HepG2 (cell line): ENCODE data around the gene XXYLT1. TPM values are rescaled to one million over a fixed set of nuclear protein-coding genes. Genes with fewer than 3 reads are reported as not detected.

Experiments used
- GTF3A ChIP-seq: sonication (generic); formaldehyde crosslinking; conservative IDR thresholded peaks from 2 replicates; pipeline ENCODE4 v1.4.0; 2020; ENCODE audit warnings: mild to moderate bottlenecking, missing genetic modification reagents
- KDM5B ChIP-seq: sonication (generic); formaldehyde crosslinking; IDR thresholded peaks from 2 replicates; pipeline ENCODE4 v1.4.0; 2020; ENCODE audit warnings: missing genetic modification reagents, mild to moderate bottlenecking, borderline replicate concordance
- MAF1 ChIP-seq: sonication (generic); formaldehyde crosslinking; IDR thresholded peaks from 2 replicates; pipeline ENCODE4 v1.5.0; 2020; ENCODE audit warnings: missing genetic modification reagents, borderline replicate concordance
- MIXL1 ChIP-seq: IDR thresholded peaks from 2 replicates; pipeline ENCODE4 v1.6.1; 2016
- MYNN ChIP-seq: sonication (generic); formaldehyde crosslinking; IDR thresholded peaks from 2 replicates; pipeline ENCODE4 v1.4.0; 2020; ENCODE audit warnings: mild to moderate bottlenecking, low read depth, missing genetic modification reagents
- NCOA2 ChIP-seq: sonication (generic); formaldehyde crosslinking; IDR thresholded peaks from 2 replicates; pipeline ENCODE4 v1.8.0; 2022; ENCODE audit warnings: inconsistent platforms
- NR2C2 ChIP-seq: sonication (generic); formaldehyde crosslinking; IDR thresholded peaks from 2 replicates; pipeline ENCODE4 v1.4.0; 2020; ENCODE audit warnings: missing genetic modification reagents, mild to moderate bottlenecking, moderate library complexity, borderline replicate concordance
- NR2F6 ChIP-seq, 2 experiments: IDR thresholded peaks; 2 replicates each; pipeline ENCODE4 v1.6.1; 2016; ENCODE audit warnings: antibody characterized with exemption in 1 of 2, mild to moderate bottlenecking in 1 of 2
- ONECUT2 ChIP-seq: sonication (generic); formaldehyde crosslinking; IDR thresholded peaks from 2 replicates; pipeline ENCODE4 v1.4.0; 2020; ENCODE audit warnings: missing genetic modification reagents
- PAX8 ChIP-seq: sonication (generic); formaldehyde crosslinking; IDR thresholded peaks from 2 replicates; pipeline ENCODE4 v1.8.0; 2022; ENCODE audit warnings: mild to moderate bottlenecking, missing genetic modification reagents, borderline replicate concordance
- PCBP2 ChIP-seq: fragments of 200-400 bp; formaldehyde crosslinking; optimal IDR thresholded peaks from 2 replicates; pipeline ENCODE3; 2018; ENCODE audit warnings: low read length, low read depth; ENCODE audit not compliant: poor library complexity, severe bottlenecking
- RBFOX2 ChIP-seq: fragments of 200-400 bp; formaldehyde crosslinking; IDR thresholded peaks from 2 replicates; pipeline ENCODE4 v1.6.1; 2017; ENCODE audit warnings: low read depth, mild to moderate bottlenecking, low read length
- SP140L ChIP-seq: sonication (generic); formaldehyde crosslinking; IDR thresholded peaks from 2 replicates; pipeline ENCODE4 v1.4.0; 2020; ENCODE audit warnings: missing genetic modification reagents, borderline replicate concordance
- SPEN ChIP-seq: sonication (generic); formaldehyde crosslinking; IDR thresholded peaks from 2 replicates; pipeline ENCODE4 v1.5.1; 2020; ENCODE audit warnings: low read depth, mild to moderate bottlenecking, missing genetic modification reagents
- SRF ChIP-seq: IDR thresholded peaks from 2 replicates; pipeline ENCODE4 v1.6.1; 2011; ENCODE audit warnings: mild to moderate bottlenecking, low read depth, low read length, moderate library complexity
- TARDBP ChIP-seq: sonication (generic); formaldehyde crosslinking; IDR thresholded peaks from 2 replicates; pipeline ENCODE4 v1.8.0; 2022; ENCODE audit warnings: mild to moderate bottlenecking, missing genetic modification reagents
- ZFP41 ChIP-seq: sonication (generic); formaldehyde crosslinking; IDR thresholded peaks from 2 replicates; pipeline ENCODE4 v1.4.0; 2020; ENCODE audit warnings: mild to moderate bottlenecking, missing genetic modification reagents, borderline replicate concordance
- ZFP91 ChIP-seq: sonication (generic); formaldehyde crosslinking; IDR thresholded peaks from 2 replicates; pipeline ENCODE4 v1.9.0; 2022; ENCODE audit warnings: missing genetic modification reagents, mild to moderate bottlenecking, borderline replicate concordance
- ZNF10 ChIP-seq: sonication (generic); formaldehyde crosslinking; IDR thresholded peaks from 2 replicates; pipeline ENCODE4 v1.4.0; 2020; ENCODE audit warnings: mild to moderate bottlenecking, low read depth, missing genetic modification reagents, borderline replicate concordance
- ZNF207 ChIP-seq: fragments of 450-650 bp; IDR thresholded peaks from 2 replicates; pipeline ENCODE4 v1.6.1; 2016; ENCODE audit warnings: antibody characterized with exemption, borderline replicate concordance
- ZNF263 ChIP-seq: sonication (generic); formaldehyde crosslinking; IDR thresholded peaks from 2 replicates; pipeline ENCODE4 v1.4.0; 2020; ENCODE audit warnings: missing genetic modification reagents
- ZNF274 ChIP-seq: sonication (generic); formaldehyde crosslinking; IDR thresholded peaks from 2 replicates; pipeline ENCODE4 v1.5.1; 2020; ENCODE audit warnings: mild to moderate bottlenecking, missing genetic modification reagents
- ZNF672 ChIP-seq: sonication (generic); formaldehyde crosslinking; IDR thresholded peaks from 2 replicates; pipeline ENCODE4 v1.8.1; 2022; ENCODE audit warnings: missing genetic modification reagents
- ZNF749 ChIP-seq: sonication (generic); formaldehyde crosslinking; IDR thresholded peaks from 2 replicates; pipeline ENCODE4 v1.8.0; 2022; ENCODE audit warnings: mild to moderate bottlenecking, missing genetic modification reagents, moderate library complexity, borderline replicate concordance
- ZNF784 ChIP-seq: sonication (generic); formaldehyde crosslinking; IDR thresholded peaks from 2 replicates; pipeline ENCODE4 v1.5.1; 2020; ENCODE audit warnings: missing genetic modification reagents, mild to moderate bottlenecking, borderline replicate concordance
- polyA plus RNA-seq, 8 experiments: library from polyadenylated mRNA; depleted of rRNA in 3 of 8; stranded (reverse) in 7 of 8; unstranded in 1 of 8; fragments of >200 nt; fragmentation: Illumina TruSeq in 4 of 8; extraction: Trizol in 4 of 8; gene quantifications; 2 replicates each; pipeline versions ENCODE4 v1.2.1 to v1.2.3, GENCODE V29; 2011 to 2016; ENCODE audit warnings: low read depth in 4 of 8, missing spikeins in 1 of 8, mixed read lengths in 1 of 8; ENCODE audit not compliant: insufficient read depth in 1 of 8
- total RNA-seq, 5 experiments: library from RNA; depleted of rRNA; stranded (reverse); fragments of >200 nt; fragmentation: Illumina TruSeq; extraction: Trizol; gene quantifications; 2 replicates each; pipeline ENCODE4 v1.2.3, GENCODE V29; 2016; ENCODE audit warnings: low read depth in 1 of 5
- TF ChIP-seq, protein P1 (sequence below): sonication (generic); formaldehyde crosslinking; IDR thresholded peaks from 2 replicates; pipeline ENCODE4 v1.8.0; 2022; ENCODE audit warnings: missing genetic modification reagents, low read depth, mild to moderate bottlenecking, borderline replicate concordance
- TF ChIP-seq, protein P2 (sequence below): sonication (generic); formaldehyde crosslinking; IDR thresholded peaks from 2 replicates; pipeline ENCODE4 v1.8.1; 2022; ENCODE audit warnings: mild to moderate bottlenecking, missing genetic modification reagents

The XXYLT1 gene
- total and polyA plus RNA-seq, 2 of the 13 experiments (the other 11 are each of a cell fraction or from before 2014, with no cell fraction given) = 17.7 to 19.0 TPM

GRCh38 chr3:195270079-195270816 is 711 bp downstream of the XXYLT1 start (continued):
- TF ChIP-seq ZFP91 = peak; percentile 56; the same call in 1 of the 2 replicates
- TF ChIP-seq PAX8 (CRISPR knock-in tag) = no peak
- peak; percentile 45; the same call in 1 of the 2 replicates for TF ChIP-seq MAF1 (CRISPR knock-in tag)
- peak; percentile 80 for TF ChIP-seq ZNF784 (CRISPR knock-in tag)
- no peak for TF ChIP-seq RBFOX2
- peak; percentile 43; the same call in 1 of the 2 replicates for TF ChIP-seq NR2C2
- TF ChIP-seq NCOA2 (CRISPR knock-in tag) = peak; percentile 7; the same call in 1 of the 2 replicates
- no peak for TF ChIP-seq SP140L (CRISPR knock-in tag)
- peak; percentile 56 for TF ChIP-seq ZNF263 (CRISPR knock-in tag)
- no peak for TF ChIP-seq MIXL1 (CRISPR knock-in tag)
- peak; percentile 24; the same call in 1 of the 2 replicates for TF ChIP-seq ZNF749 (CRISPR knock-in tag)
- no peak for TF ChIP-seq ZNF10 (CRISPR knock-in tag)
- TF ChIP-seq GTF3A = peak; percentile 30; the same call in 1 of the 2 replicates
- TF ChIP-seq ONECUT2 (CRISPR knock-in tag) = 0 out of 2 replicates have a peak, but pooled peaks have one; percentile 28
- TF ChIP-seq TARDBP (CRISPR knock-in tag) = peak; percentile 3; the same call in 1 of the 2 replicates
- no peak for TF ChIP-seq MYNN
- peak; percentile 89 for TF ChIP-seq KDM5B (CRISPR knock-in tag)
- no peak for TF ChIP-seq SRF
- peak; percentile 91; the same call in 1 of the 2 replicates for TF ChIP-seq ZNF274 (CRISPR knock-in tag)
- TF ChIP-seq, protein P1, sequence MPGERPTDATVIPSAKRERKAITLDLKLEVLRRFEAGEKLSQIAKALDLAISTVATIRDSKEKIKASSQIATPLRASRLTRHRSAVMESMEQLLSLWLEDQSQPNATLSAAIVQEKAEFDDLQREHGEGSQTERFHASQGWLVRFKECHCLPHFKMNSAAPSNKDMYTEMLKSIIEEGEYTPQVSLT (CRISPR knock-in tag) = 0 out of 2 replicates have a peak, but pooled peaks have one; percentile 68
- TF ChIP-seq SPEN (CRISPR knock-in tag) = peak; percentile 28
- TF ChIP-seq PCBP2 = no peak
- no peak for TF ChIP-seq ZNF207
- no peak for TF ChIP-seq ZNF672 (CRISPR knock-in tag)
- no peak for TF ChIP-seq NR2F6 (IDR thresholded peaks at IDR 0.05)
- no peak for TF ChIP-seq NR2F6 (CRISPR knock-in tag; IDR thresholded peaks at IDR 0.05)
- TF ChIP-seq, protein P2, sequence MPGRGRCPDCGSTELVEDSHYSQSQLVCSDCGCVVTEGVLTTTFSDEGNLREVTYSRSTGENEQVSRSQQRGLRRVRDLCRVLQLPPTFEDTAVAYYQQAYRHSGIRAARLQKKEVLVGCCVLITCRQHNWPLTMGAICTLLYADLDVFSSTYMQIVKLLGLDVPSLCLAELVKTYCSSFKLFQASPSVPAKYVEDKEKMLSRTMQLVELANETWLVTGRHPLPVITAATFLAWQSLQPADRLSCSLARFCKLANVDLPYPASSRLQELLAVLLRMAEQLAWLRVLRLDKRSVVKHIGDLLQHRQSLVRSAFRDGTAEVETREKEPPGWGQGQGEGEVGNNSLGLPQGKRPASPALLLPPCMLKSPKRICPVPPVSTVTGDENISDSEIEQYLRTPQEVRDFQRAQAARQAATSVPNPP = no peak
- TF ChIP-seq ZFP41 (CRISPR knock-in tag) = no peak
